ENCODE measurements around the gene LIN54.

Gene LIN54

DNA sequence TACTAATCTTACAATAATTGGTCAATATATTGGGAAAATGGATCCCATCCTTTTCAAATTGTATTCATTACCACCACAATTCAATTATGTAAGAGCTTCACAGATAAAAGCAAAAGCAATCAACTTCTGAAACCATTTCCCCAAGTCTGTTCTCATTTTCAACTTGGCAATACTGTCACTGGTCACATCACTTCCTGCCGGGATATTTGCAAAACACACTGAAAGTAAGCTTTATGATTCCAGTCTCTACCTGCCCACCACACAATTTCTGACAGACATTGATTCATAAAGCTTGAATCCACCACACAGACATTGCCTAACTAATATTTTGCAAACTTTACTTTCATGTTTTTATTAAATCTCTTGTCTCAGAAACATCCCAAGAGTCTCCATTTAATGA, 53.6 kb downstream of the LIN54 start:
- H3K27ac ChIP-seq (ENCODE audit: low read length) = no peak overlapping the region
- TF ChIP-seq CTCF (IDR thresholded peaks at IDR 0.05; ENCODE audit: low read length) (no peak), EZH2phosphoT487 (IDR thresholded peaks at IDR 0.05; ENCODE audit: low read length) (no peak), EZH2 (optimal IDR thresholded peaks at IDR 0.05; ENCODE audit: low read depth, low read length) (no peak)
- H3K9me2 ChIP-seq (replicated peaks; ENCODE audit: insufficient read depth, low read length) = no peaks in the 10 kb centered on the region
- H3K9ac ChIP-seq (ENCODE audit: low read length) = no peak overlapping the region
- H3F3A ChIP-seq (ENCODE audit: insufficient read depth, low read length) = no peaks in the 10 kb centered on the region
- peaks cover 5% of the 10 kb centered on the region; the same call in 1 of the 2 replicates for H3K79me2 ChIP-seq (ENCODE audit: low read length)
- no peak overlapping the region for H3K4me2 ChIP-seq (ENCODE audit: low read depth, low read length)
- H3K4me1 ChIP-seq (ENCODE audit: low read length) = peaks cover 9% of the 10 kb centered on the region; the same call in 1 of the 2 replicates
- H3K27me3 ChIP-seq (replicated peaks; ENCODE audit: insufficient read depth, low read length) = no peaks in the 10 kb centered on the region
- no peak overlapping the region for H3K4me3 ChIP-seq (ENCODE audit: low read length)
- H3K9me3 ChIP-seq (replicated peaks; ENCODE audit: insufficient read depth, low read length) = no peaks in the 10 kb centered on the region
- no peaks in the 10 kb centered on the region; the same call in 1 of the 2 replicates for H4K20me1 ChIP-seq (ENCODE audit: insufficient read depth, low read length)
- no peaks in the 10 kb centered on the region for H3K36me3 ChIP-seq (replicated peaks; ENCODE audit: insufficient read depth, low read length)
- DNase-seq = peak; percentile 12
- H2AFZ ChIP-seq (ENCODE audit: low read length) = no peak overlapping the region

DNA sequence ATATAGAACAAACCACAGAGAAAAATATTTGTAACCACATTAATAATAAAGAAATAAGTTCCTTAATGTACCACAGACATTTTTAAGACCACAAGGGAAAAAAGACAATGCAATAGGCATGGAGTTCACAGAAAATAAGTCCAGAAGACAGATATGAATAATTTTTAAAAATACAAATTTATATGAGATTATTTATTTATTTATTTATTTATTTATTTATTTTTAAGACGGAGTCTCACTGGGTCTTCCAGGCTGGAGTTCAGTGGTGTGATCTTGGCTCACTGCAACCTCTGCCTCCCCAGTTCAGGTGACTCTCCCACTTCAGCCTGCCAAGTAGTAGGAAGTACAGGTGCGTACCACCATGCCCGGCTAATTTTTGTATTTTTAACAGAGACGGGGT, 56.4 kb downstream of the LIN54 start:
- Histone ChIP-seq H3K4me3 (ENCODE audit: low read length) (no peak overlapping the region), H3K27ac (ENCODE audit: low read length) (no peak overlapping the region), H3K79me2 (ENCODE audit: low read length) (peaks cover 5% of the 10 kb centered on the region; the same call in 1 of the 2 replicates), H2AFZ (ENCODE audit: low read length) (no peak overlapping the region), H3K4me2 (ENCODE audit: low read depth, low read length) (no peak overlapping the region), H3K27me3 (replicated peaks; ENCODE audit: insufficient read depth, low read length) (no peaks in the 10 kb centered on the region), H3K9me2 (replicated peaks; ENCODE audit: insufficient read depth, low read length) (no peaks in the 10 kb centered on the region), H3F3A (ENCODE audit: insufficient read depth, low read length) (no peaks in the 10 kb centered on the region), H3K4me1 (ENCODE audit: low read length) (peaks cover 9% of the 10 kb centered on the region; the same call in 1 of the 2 replicates), H3K36me3 (replicated peaks; ENCODE audit: insufficient read depth, low read length) (no peaks in the 10 kb centered on the region), H3K9me3 (replicated peaks; ENCODE audit: insufficient read depth, low read length) (no peaks in the 10 kb centered on the region), H4K20me1 (ENCODE audit: insufficient read depth, low read length) (no peaks in the 10 kb centered on the region; the same call in 1 of the 2 replicates), H3K9ac (ENCODE audit: low read length) (no peak overlapping the region)
- DNase-seq = no peak
- TF ChIP-seq EZH2 (optimal IDR thresholded peaks at IDR 0.05; ENCODE audit: low read depth, low read length) (no peak), CTCF (IDR thresholded peaks at IDR 0.05; ENCODE audit: low read length) (no peak), EZH2phosphoT487 (IDR thresholded peaks at IDR 0.05; ENCODE audit: low read length) (no peak)

DNA sequence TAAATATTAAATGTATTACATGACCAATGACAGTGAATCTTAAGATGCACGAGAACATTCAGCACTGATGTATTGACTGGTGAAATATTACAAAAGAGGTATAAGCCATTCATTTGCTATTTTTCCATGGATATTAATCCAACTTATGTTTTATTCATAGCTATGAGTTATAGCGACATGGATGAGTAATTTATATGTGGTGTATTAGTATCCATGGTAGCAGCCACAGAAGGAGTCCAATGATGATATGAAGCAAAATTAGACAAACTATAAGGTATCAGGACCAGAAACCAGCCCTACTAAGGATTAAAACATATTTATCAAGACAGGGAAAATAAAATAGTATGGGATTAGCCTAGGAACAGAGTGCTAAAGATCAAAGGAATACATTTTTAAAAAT, 59.4 kb downstream of the LIN54 start:
- H3K79me2 ChIP-seq (ENCODE audit: low read length) = peaks cover 6% of the 10 kb centered on the region; the same call in 1 of the 2 replicates
- H3K9me2 ChIP-seq (replicated peaks; ENCODE audit: insufficient read depth, low read length) = no peaks in the 10 kb centered on the region
- H2AFZ ChIP-seq (ENCODE audit: low read length) = no peak overlapping the region
- H3F3A ChIP-seq (ENCODE audit: insufficient read depth, low read length) = no peaks in the 10 kb centered on the region
- no peaks in the 10 kb centered on the region for H3K9me3 ChIP-seq (replicated peaks; ENCODE audit: insufficient read depth, low read length)
- H3K27ac ChIP-seq (ENCODE audit: low read length) = no peak overlapping the region
- no peak overlapping the region for H3K9ac ChIP-seq (ENCODE audit: low read length)
- TF ChIP-seq CTCF (IDR thresholded peaks at IDR 0.05; ENCODE audit: low read length) (no peak), EZH2phosphoT487 (IDR thresholded peaks at IDR 0.05; ENCODE audit: low read length) (no peak), EZH2 (optimal IDR thresholded peaks at IDR 0.05; ENCODE audit: low read depth, low read length) (no peak)
- H3K27me3 ChIP-seq (replicated peaks; ENCODE audit: insufficient read depth, low read length) = no peaks in the 10 kb centered on the region
- H3K4me3 ChIP-seq (ENCODE audit: low read length) = no peak overlapping the region
- no peaks in the 10 kb centered on the region; the same call in 1 of the 2 replicates for H3K36me3 ChIP-seq (replicated peaks; ENCODE audit: insufficient read depth, low read length)
- H4K20me1 ChIP-seq (ENCODE audit: insufficient read depth, low read length) = no peaks in the 10 kb centered on the region; the same call in 1 of the 2 replicates
- H3K4me1 ChIP-seq (ENCODE audit: low read length) = no peaks in the 10 kb centered on the region
- H3K4me2 ChIP-seq (ENCODE audit: low read depth, low read length) = no peak overlapping the region
- DNase-seq = no peak
